Pericardium fibroblast (primary cell): ENCODE measurements around the gene MITD1. TPM values are rescaled to one million over a fixed set of nuclear protein-coding genes. Genes with fewer than 3 reads are reported as not detected.

ENCODE experiments used
- total RNA-seq: library from RNA; depleted of rRNA; stranded (reverse); fragments of >200 nt; gene quantifications from 2 replicates; pipeline ENCODE4 v1.2.3, GENCODE V29; 2015

Gene MITD1
- 17.3 and 28.0 TPM in 2 replicates for total RNA-seq

DNA sequence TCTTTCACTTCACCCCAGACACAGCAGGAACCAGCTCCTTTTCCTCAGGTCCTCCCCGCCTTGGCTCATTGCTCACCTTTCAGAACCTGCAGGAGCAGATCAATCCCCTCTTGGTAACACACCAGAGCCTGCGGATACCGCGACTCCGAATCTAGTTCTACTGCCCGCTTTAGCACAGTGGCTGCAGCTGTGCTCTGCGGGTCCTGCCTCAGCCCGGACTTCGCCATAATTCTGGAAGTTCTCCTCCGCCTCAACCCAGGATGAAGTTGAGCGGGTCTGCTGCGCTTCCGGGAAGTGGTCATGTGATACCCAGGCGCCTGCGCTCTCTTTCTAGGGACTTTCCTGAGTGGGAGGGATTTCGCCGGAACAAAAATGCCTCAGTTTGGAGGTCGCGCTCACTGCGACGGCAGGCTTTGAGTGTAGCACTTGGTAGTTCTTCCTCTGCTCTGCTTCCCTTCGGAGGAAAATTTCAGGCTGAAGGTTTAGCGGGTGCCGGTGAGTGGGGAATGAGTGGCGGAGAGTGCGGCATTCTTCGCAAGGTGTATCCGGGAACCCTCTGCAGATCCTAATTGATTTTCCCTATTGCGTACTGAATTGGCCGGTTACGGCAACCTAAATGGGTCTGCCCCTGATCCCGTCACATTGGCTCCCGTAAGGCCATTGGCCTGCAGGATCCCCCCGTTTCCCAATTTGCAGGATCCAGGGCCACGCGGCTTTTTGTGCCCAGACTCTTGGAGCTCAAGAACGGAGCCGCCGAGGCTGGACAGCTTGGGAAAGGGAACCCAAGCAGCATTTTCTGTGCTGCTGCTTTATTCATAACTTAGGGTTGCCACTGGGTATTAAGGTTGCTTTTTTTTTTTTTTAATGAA, at the start of gene MITD1, which contains the start of gene MRPL30:
TSS of gene MITD1 (minus strand) at position 304 of the 869 bp plus-strand sequence. CDS start at position 227, 77 bp downstream.
TSS of gene MRPL30 (plus strand) at position 430 of the 869 bp plus-strand sequence. CDS start 5,020 bp downstream, outside the sequence.

DNA sequence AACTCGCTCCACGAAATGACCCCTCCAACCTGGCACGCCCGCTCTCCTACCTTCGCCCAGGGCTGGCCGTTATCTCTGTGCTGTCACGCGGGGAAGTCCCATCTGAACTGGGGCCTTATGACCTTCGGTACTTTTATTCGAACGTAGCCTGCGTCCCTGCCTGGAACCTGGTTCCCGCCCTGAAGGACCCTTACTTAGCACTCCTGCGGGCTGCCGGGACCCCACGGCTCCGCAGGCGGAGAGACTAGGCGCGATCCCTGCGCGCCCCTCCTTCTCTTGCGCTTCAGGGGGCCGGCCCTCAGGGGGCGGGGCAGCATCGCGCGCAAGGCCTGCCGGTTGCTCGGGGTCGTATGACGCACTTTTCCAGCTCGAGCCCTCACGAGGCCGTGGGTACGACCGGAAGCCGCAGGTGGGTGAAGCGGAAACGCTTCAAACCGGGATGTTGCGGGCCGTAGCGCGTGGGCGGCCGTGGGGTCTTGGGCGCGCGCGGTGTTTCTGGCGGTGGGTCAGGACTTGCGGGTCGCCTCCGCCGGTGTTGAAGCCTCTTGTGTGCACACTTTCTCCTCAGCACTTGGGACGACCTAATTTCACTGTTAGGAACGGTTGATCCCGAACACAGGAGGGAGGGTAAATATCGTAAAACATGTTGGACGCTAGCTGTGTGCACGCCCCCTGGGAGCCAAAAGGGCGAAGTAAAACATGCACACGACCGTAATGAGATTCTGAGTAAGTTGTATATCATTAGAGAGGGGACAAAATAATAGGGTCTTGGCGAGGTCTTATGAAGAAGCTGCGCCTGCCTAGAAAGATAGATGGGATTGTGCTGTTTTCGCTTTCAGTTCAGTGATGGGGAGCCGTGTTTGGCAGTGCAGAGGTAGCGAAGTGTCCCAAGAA, 26.0 kb downstream of the MITD1 start, which contains the start of the genes LIPT1 and TSGA10:
TSS of gene LIPT1 (plus strand) at position 325 of the 894 bp plus-strand sequence. CDS start 6,991 bp downstream, outside the sequence.
TSS of gene TSGA10 (minus strand) at position 300 of the 894 bp plus-strand sequence. CDS start 45,503 bp downstream, outside the sequence.

GRCh38 chr2:99141110-99142108, 39.4 kb downstream of the MITD1 start, which contains the start of gene C2orf15:
C2orf15 (plus strand) TSS chr2:99141707; CDS start chr2:99150559, 8,852 bp downstream.

Other genes starting within 250 kb of the MITD1 start
- gene CRACDL, start 244.8 kb downstream of the MITD1 start, total RNA-seq = under 0.01 and 0.12 TPM in 2 replicates
- gene C2orf15, start 39.4 kb downstream of the MITD1 start, total RNA-seq = not detected in 2 replicates
- gene TSGA10, start 26.1 kb downstream of the MITD1 start, total RNA-seq = 1.1 and 2.5 TPM in 2 replicates
- 5.5 and 10.6 TPM in 2 replicates for gene LIPT1, start 26.1 kb downstream of the MITD1 start, total RNA-seq
- 22.4 and 22.6 TPM in 2 replicates for gene MRPL30, start 126 bp upstream of the MITD1 start, total RNA-seq
- not detected in 2 replicates for gene LYG2, start 74.6 kb upstream of the MITD1 start, total RNA-seq
- gene LYG1, start 120.1 kb upstream of the MITD1 start, total RNA-seq = 1.3 TPM in 1 of 2 replicates, not detected in the other
- gene TXNDC9, start 155.3 kb upstream of the MITD1 start, total RNA-seq = 31.1 and 56.2 TPM in 2 replicates
- 18.9 and 23.9 TPM in 2 replicates for gene EIF5B, start 156.3 kb upstream of the MITD1 start, total RNA-seq